NCI-H2107 treated with DMSO at 0.1 percent for 48 hours (cell line): ENCODE measurements around the gene EGFL7.

Experiments used
- DNase-seq: peaks from one replicate; lab custom pipeline; 2025; ENCODE audit not compliant: unreplicated experiment; lab: John Stamatoyannopoulos, UW

The EGFL7 gene

GRCh38 chr9:136643596-136644342, 18.9 kb upstream of the EGFL7 start:
- DNase-seq, result no peak

- no peak for DNase-seq
Observed at GRCh38 chr9:136644343-136644592, 18.4 kb upstream of the EGFL7 start.

- peak; percentile 24 for DNase-seq
Observed at GRCh38 chr9:136644593-136645351, 17.9 kb upstream of the EGFL7 start.

- DNase-seq, result no peak
Observed at GRCh38 chr9:136645352-136645902, 17.3 kb upstream of the EGFL7 start.

GRCh38 chr9:136645903-136646754, 16.6 kb upstream of the EGFL7 start:
- DNase-seq, result no peak

- DNase-seq, result no peak
Observed at GRCh38 chr9:136646827-136647711, 15.6 kb upstream of the EGFL7 start.

- no peak for DNase-seq
Observed at GRCh38 chr9:136648751-136649150, 14.0 kb upstream of the EGFL7 start.

- DNase-seq, result no peak
Observed at GRCh38 chr9:136650021-136650420, 12.7 kb upstream of the EGFL7 start.

GRCh38 chr9:136650648-136651047, 12.1 kb upstream of the EGFL7 start:
- DNase-seq, result no peak

GRCh38 chr9:136651860-136652259, 10.9 kb upstream of the EGFL7 start:
- no peak for DNase-seq

- DNase-seq, result no peak
Observed at GRCh38 chr9:136653323-136654079, 9.2 kb upstream of the EGFL7 start.

GRCh38 chr9:136654820-136655535, 7.7 kb upstream of the EGFL7 start:
- DNase-seq, result no peak

GRCh38 chr9:136655536-136656182, 7.1 kb upstream of the EGFL7 start:
- DNase-seq, result no peak

- no peak for DNase-seq
Observed at GRCh38 chr9:136656183-136656738, 6.5 kb upstream of the EGFL7 start.

GRCh38 chr9:136656795-136657611, 5.7 kb upstream of the EGFL7 start:
- no peak for DNase-seq

- no peak for DNase-seq
Observed at GRCh38 chr9:136657974-136658848, 4.5 kb upstream of the EGFL7 start.
